ENCODE results near the gene TOMT. TPM values are rescaled to one million over a fixed set of nuclear protein-coding genes. Genes with fewer than 3 reads are reported as not detected.
"Not testable (repeated sequence)": the region's sequence is repeated elsewhere in the genome, so short reads cannot be mapped to it uniquely, and the experiment has no call there.

The TOMT gene
- polyA plus RNA-seq, 3 donors = not detected

GRCh38 chr11:72142543-72142942 is 36.8 kb downstream of the TOMT start:
- not testable (repeated sequence) for H3K9me3 ChIP-seq (replicated peaks in 1 of 2; ENCODE audit: control insufficient read depth in 1 of 2, insufficient read depth in 1 of 2, low read length in 2 of 2); H3K4me2 ChIP-seq (replicated peaks; ENCODE audit: extremely low read depth, low read length, poor library complexity, severe bottlenecking); H3K27me3 ChIP-seq (ENCODE audit: control insufficient read depth in 2 of 2, insufficient read depth in 2 of 2, low read length in 2 of 2); H3K4me3 Mint-ChIP-seq; H4K20me1 ChIP-seq (ENCODE audit: insufficient read depth, low read length); DNase-seq; H2AFZ ChIP-seq (ENCODE audit: insufficient read depth, low read depth, low read length, poor library complexity, severe bottlenecking); H3K9me3 Mint-ChIP-seq; H3K4me3 ChIP-seq (replicated peaks in 1 of 3; ENCODE audit: low read depth in 2 of 3, low read length in 3 of 3); H3K9ac ChIP-seq (ENCODE audit: insufficient read depth, low read length, poor library complexity, severe bottlenecking); H3K27me3 Mint-ChIP-seq (ENCODE audit: low read depth in 3 of 3)
- peaks cover 55% of the 10 kb centered on the region for H3K4me1 Mint-ChIP-seq
- H3K36me3 Mint-ChIP-seq = peaks cover 36 to 48% of the 10 kb centered on the region in 2 donors
- H3K4me1 ChIP-seq (ENCODE audit: control insufficient read depth in 1 of 2, insufficient read depth in 2 of 2, low read length in 2 of 2) = peaks cover 56 to 61% of the 10 kb centered on the region in 2 donors
- H3K27ac Mint-ChIP-seq = peak overlapping the region in 6 of 7 donors; percentile 53 to 85 (median 74)
- peaks cover 38 to 42% of the 10 kb centered on the region in 2 donors for H3K36me3 ChIP-seq (replicated peaks in 1 of 2; ENCODE audit: control insufficient read depth in 1 of 2, insufficient read depth in 2 of 2, low read length in 2 of 2)
- peak overlapping the region in 1 of 2 donors; percentile 55 for H3K27ac ChIP-seq (ENCODE audit: low read depth in 1 of 2, low read length in 2 of 2)
- peaks cover 25% of the 10 kb centered on the region for H3K79me2 ChIP-seq (ENCODE audit: insufficient read depth, low read length)
- WGBS (ENCODE audit: insufficient coverage) = no CpG with 5 or more reads among the region's 1 CpG
- intact Hi-C loops (cut with micrococcal nuclease) = loop anchor here in 1 of 2 donors (5.0 kb wide), 1 partner anchor 40 kb away; the partner anchor contains the start of gene LAMTOR1

GRCh38 chr11:72144807-72145565 is 39.3 kb downstream of the TOMT start:
- TF ChIP-seq CTCF (IDR thresholded peaks at IDR 0.05) = no peak
- no peak for DNase-seq
- Histone ChIP-seq H3K4me2 (replicated peaks; ENCODE audit: extremely low read depth, low read length, poor library complexity, severe bottlenecking) (no peak overlapping the region), H3K4me3 (replicated peaks in 1 of 3; ENCODE audit: low read depth in 2 of 3, low read length in 3 of 3) (no peak overlapping the region), H2AFZ (ENCODE audit: insufficient read depth, low read depth, low read length, poor library complexity, severe bottlenecking) (no peak overlapping the region), H4K20me1 (ENCODE audit: insufficient read depth, low read length) (no peaks in the 10 kb centered on the region), H3K27ac (ENCODE audit: low read depth in 1 of 2, low read length in 2 of 2) (no peak overlapping the region), H3K36me3 (replicated peaks in 1 of 2; ENCODE audit: control insufficient read depth in 1 of 2, insufficient read depth in 2 of 2, low read length in 2 of 2) (peaks cover 18 to 21% of the 10 kb centered on the region in 2 donors), H3K9me3 (replicated peaks in 1 of 2; ENCODE audit: control insufficient read depth in 1 of 2, insufficient read depth in 1 of 2, low read length in 2 of 2) (no peaks in the 10 kb centered on the region), H3K79me2 (ENCODE audit: insufficient read depth, low read length) (peaks cover under 1% of the 10 kb centered on the region), H3K27me3 (ENCODE audit: control insufficient read depth in 2 of 2, insufficient read depth in 2 of 2, low read length in 2 of 2) (no peaks in the 10 kb centered on the region), H3K4me1 (ENCODE audit: control insufficient read depth in 1 of 2, insufficient read depth in 2 of 2, low read length in 2 of 2) (peaks cover 32 to 37% of the 10 kb centered on the region in 2 donors), H3K9ac (ENCODE audit: insufficient read depth, low read length, poor library complexity, severe bottlenecking) (no peak overlapping the region)
- Mint-ChIP-seq H3K9me3 (no peaks in the 10 kb centered on the region), H3K4me3 (no peak overlapping the region), H3K27ac (no peak overlapping the region), H3K36me3 (peaks cover 20 to 23% of the 10 kb centered on the region in 2 donors), H3K4me1 (peaks cover 32% of the 10 kb centered on the region), H3K27me3 (ENCODE audit: low read depth in 3 of 3) (peaks cover 0 to 2% (median 0%) of the 10 kb centered on the region in 3 donors)
- intact Hi-C loops (cut with micrococcal nuclease) = loop anchor here in 1 of 2 donors (2.0 to 5.0 kb wide), 2 partner anchors 43 to 120 kb away; partner anchors contain the start of gene LAMTOR1
- 90% methylated on average over 4 of the region's 4 CpGs for WGBS (ENCODE audit: insufficient coverage)
